Measurements from ENCODE around the gene RAP1B. TPM values are rescaled to one million over a fixed set of nuclear protein-coding genes. Genes with fewer than 3 reads are reported as not detected.

The RAP1B gene
- total and polyA plus RNA-seq, 2 donors (not counting 3 experiments of a cell fraction or from before 2014, with no cell fraction given): 147 to 174 TPM

DNA sequence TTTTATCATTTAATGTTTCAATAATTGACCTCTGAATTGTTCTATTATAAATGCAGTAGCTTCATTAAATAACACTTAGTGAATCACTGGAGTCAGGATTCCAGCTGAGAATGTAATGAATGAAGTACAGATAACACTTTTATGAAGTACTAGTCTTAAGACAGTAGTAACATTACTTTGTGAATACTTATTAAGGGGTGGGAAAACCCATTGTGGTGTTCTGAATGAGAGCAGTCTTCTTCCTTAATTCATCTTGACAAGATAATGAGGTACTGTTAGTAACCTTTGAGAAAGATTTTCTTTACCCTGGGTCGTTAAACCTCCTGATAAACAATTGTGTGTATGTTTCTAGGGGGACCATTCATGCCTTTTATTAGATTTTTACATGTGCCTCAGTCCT lies 88.8 kb downstream of the RAP1B start:
- H3K36me3 ChIP-seq (ENCODE audit: control insufficient read depth in 2 of 2, extremely low read depth in 1 of 2, insufficient read depth in 2 of 2, low read length in 2 of 2): peaks cover 0 to 4% of the 10 kb centered on the region in 2 experiments
- FAIRE-seq (no peak), DNase-seq (ENCODE audit: low read depth, low spot score) (no peak)
- no peak overlapping the region for H3K9ac ChIP-seq (replicated peaks; ENCODE audit: extremely low read depth, insufficient read depth, low read length)
- no peaks in the 10 kb centered on the region for H3K9me1 ChIP-seq (replicated peaks; ENCODE audit: control insufficient read depth, extremely low read depth, insufficient read depth, low read length)
- intact Hi-C loops (cut with micrococcal nuclease) (no loop called here), dilution Hi-C loops (cut with MboI; ENCODE audit: extremely low pct_ligation_motif_present, low sequenced_read_pairs) (no loop called here)
- TF ChIP-seq POLR2AphosphoS5 (IDR thresholded peaks at IDR 0.05; ENCODE audit: insufficient read depth, low read depth, low read length) (no peak), EZH2 (IDR thresholded peaks at IDR 0.05; ENCODE audit: borderline replicate concordance, low read depth, low read length, severe bottlenecking) (no peak), POLR2A (IDR thresholded peaks at IDR 0.05; ENCODE audit: low read depth, low read length) (no peak), JUN (IDR thresholded peaks at IDR 0.05; ENCODE audit: borderline replicate concordance, insufficient read depth, insufficient read length, low read depth) (no peak), FOS (IDR thresholded peaks at IDR 0.05; ENCODE audit: borderline replicate concordance, insufficient read depth, low read length) (no peak), GATA2 (IDR thresholded peaks at IDR 0.05; ENCODE audit: insufficient read depth, insufficient read length, low read depth, low read length) (no peak), MYC (IDR thresholded peaks at IDR 0.05; ENCODE audit: low read depth, low read length) (no peak)
- TF ChIP-seq, protein P1, sequence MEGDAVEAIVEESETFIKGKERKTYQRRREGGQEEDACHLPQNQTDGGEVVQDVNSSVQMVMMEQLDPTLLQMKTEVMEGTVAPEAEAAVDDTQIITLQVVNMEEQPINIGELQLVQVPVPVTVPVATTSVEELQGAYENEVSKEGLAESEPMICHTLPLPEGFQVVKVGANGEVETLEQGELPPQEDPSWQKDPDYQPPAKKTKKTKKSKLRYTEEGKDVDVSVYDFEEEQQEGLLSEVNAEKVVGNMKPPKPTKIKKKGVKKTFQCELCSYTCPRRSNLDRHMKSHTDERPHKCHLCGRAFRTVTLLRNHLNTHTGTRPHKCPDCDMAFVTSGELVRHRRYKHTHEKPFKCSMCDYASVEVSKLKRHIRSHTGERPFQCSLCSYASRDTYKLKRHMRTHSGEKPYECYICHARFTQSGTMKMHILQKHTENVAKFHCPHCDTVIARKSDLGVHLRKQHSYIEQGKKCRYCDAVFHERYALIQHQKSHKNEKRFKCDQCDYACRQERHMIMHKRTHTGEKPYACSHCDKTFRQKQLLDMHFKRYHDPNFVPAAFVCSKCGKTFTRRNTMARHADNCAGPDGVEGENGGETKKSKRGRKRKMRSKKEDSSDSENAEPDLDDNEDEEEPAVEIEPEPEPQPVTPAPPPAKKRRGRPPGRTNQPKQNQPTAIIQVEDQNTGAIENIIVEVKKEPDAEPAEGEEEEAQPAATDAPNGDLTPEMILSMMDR (IDR thresholded peaks at IDR 0.05; ENCODE audit: extremely low read depth in 1 of 2, insufficient read depth in 1 of 2, low read depth in 1 of 2, low read length in 2 of 2): no peak
- TF ChIP-seq, protein P2, sequence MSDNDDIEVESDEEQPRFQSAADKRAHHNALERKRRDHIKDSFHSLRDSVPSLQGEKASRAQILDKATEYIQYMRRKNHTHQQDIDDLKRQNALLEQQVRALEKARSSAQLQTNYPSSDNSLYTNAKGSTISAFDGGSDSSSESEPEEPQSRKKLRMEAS (IDR thresholded peaks at IDR 0.05; ENCODE audit: insufficient read depth, insufficient read length): no peak
- no peaks in the 10 kb centered on the region for H3K4me1 ChIP-seq (ENCODE audit: control insufficient read depth, extremely low read depth, insufficient read depth, low read length)
- H3K27me3 ChIP-seq (ENCODE audit: control insufficient read depth in 2 of 2, insufficient read depth in 2 of 2, low read length in 2 of 2): no peaks in the 10 kb centered on the region
- H3K27ac ChIP-seq (ENCODE audit: insufficient read depth, low read depth, low read length): no peak overlapping the region
- no peak overlapping the region for H3K4me2 ChIP-seq (ENCODE audit: insufficient read depth, low read length)
- no peak overlapping the region for H3K4me3 ChIP-seq (replicated peaks in 1 of 3; ENCODE audit: insufficient read depth in 1 of 3, low read depth in 1 of 3, low read length in 3 of 3)
- CTCF ChIA-PET: no interaction called here
- no peaks in the 10 kb centered on the region for H4K20me1 ChIP-seq (replicated peaks; ENCODE audit: control insufficient read depth, extremely low read depth, insufficient read depth, low read length)
- BruUV-seq (replicated peaks): no TSS peak
- POLR2A ChIA-PET: no interaction called here
- H3K79me2 ChIP-seq (ENCODE audit: control insufficient read depth, insufficient read depth, low read length): no peaks in the 10 kb centered on the region
- no peak overlapping the region for H2AFZ ChIP-seq (ENCODE audit: low read depth, low read length)
- no peaks in the 10 kb centered on the region for H3K9me3 ChIP-seq (replicated peaks; ENCODE audit: control insufficient read depth, insufficient read depth, low read length)

Small RNA genes within 50 kb of the gene (small RNA-seq; reads per million reads assigned to genes)
- not detected for gene RF00017 (ENCODE audit: insufficient read depth, insufficient read length, low read depth, low replicate concordance)
- not detected for gene SNORA70G (ENCODE audit: insufficient read depth, insufficient read length, low read depth, low replicate concordance)

Other genes starting within 250 kb of the RAP1B start
- gene NUP107, start 76.1 kb downstream of the RAP1B start, total RNA-seq: 64.0 and 78.7 TPM in 2 replicates
- 18.0 and 24.0 TPM in 2 replicates for gene NUP107, start 76.1 kb downstream of the RAP1B start, polyA plus RNA-seq
- 9.9 and 13.8 TPM in 2 replicates for gene SLC35E3, start 135.3 kb downstream of the RAP1B start, total RNA-seq
- 8.1 and 9.4 TPM in 2 replicates for gene SLC35E3, start 135.3 kb downstream of the RAP1B start, polyA plus RNA-seq
- 270 and 276 TPM in 2 replicates for gene MDM2, start 197.3 kb downstream of the RAP1B start, total RNA-seq
- 12.2 and 16.7 TPM in 2 replicates for gene MDM2, start 197.3 kb downstream of the RAP1B start, polyA plus RNA-seq